Measurements from ENCODE around the gene PRDM8. TPM values are rescaled to one million over a fixed set of nuclear protein-coding genes. Genes with fewer than 3 reads are reported as not detected.

PRDM8 gene
- total RNA-seq, 1 experiment from 2014 or later = 0.07 TPM

- H3K36me3 ChIP-seq (replicated peaks; ENCODE audit: control insufficient read depth, insufficient read depth, low read length) = no peaks in the 10 kb centered on the region
- peak; percentile 92 for DNase-seq
- peaks cover 100% of the 10 kb centered on the region for H3K27me3 ChIP-seq (ENCODE audit: control insufficient read depth, insufficient read depth, low read length)
- peak overlapping the region; percentile 37 for H3K4me3 ChIP-seq (ENCODE audit: insufficient read depth, low read depth, low read length)
Observed at GRCh38 chr4:80202190-80202711, 4.9 kb downstream of the PRDM8 start.

GRCh38 chr4:80202741-80203553 lies 5.6 kb downstream of the PRDM8 start:
- peak; percentile 85 for DNase-seq
- no peaks in the 10 kb centered on the region for H3K36me3 ChIP-seq (replicated peaks; ENCODE audit: control insufficient read depth, insufficient read depth, low read length)
- H3K27me3 ChIP-seq (ENCODE audit: control insufficient read depth, insufficient read depth, low read length) = peaks cover 100% of the 10 kb centered on the region
- H3K4me3 ChIP-seq (ENCODE audit: insufficient read depth, low read depth, low read length) = peak overlapping the region; percentile 22

- DNase-seq = no peak
- Histone ChIP-seq H3K4me3 (ENCODE audit: insufficient read depth, low read depth, low read length) (no peak overlapping the region), H3K36me3 (replicated peaks; ENCODE audit: control insufficient read depth, insufficient read depth, low read length) (no peaks in the 10 kb centered on the region), H3K27me3 (ENCODE audit: control insufficient read depth, insufficient read depth, low read length) (peaks cover 100% of the 10 kb centered on the region)
Observed at GRCh38 chr4:80204433-80205011, 7.2 kb downstream of the PRDM8 start.

- Histone ChIP-seq H3K27me3 (ENCODE audit: control insufficient read depth, insufficient read depth, low read length) (peaks cover 98% of the 10 kb centered on the region), H3K36me3 (replicated peaks; ENCODE audit: control insufficient read depth, insufficient read depth, low read length) (no peaks in the 10 kb centered on the region), H3K4me3 (ENCODE audit: insufficient read depth, low read depth, low read length) (no peak overlapping the region)
- DNase-seq = no peak
Observed at GRCh38 chr4:80206111-80206510, 8.8 kb downstream of the PRDM8 start.

- Histone ChIP-seq H3K27me3 (ENCODE audit: control insufficient read depth, insufficient read depth, low read length) (peaks cover 96% of the 10 kb centered on the region), H3K36me3 (replicated peaks; ENCODE audit: control insufficient read depth, insufficient read depth, low read length) (no peaks in the 10 kb centered on the region), H3K4me3 (ENCODE audit: insufficient read depth, low read depth, low read length) (peak overlapping the region; percentile 21; the same call in 1 of the 2 replicates)
- DNase-seq = no peak
Observed at GRCh38 chr4:80206521-80207171, 9.3 kb downstream of the PRDM8 start.

- Histone ChIP-seq H3K27me3 (ENCODE audit: control insufficient read depth, insufficient read depth, low read length) (peaks cover 91% of the 10 kb centered on the region), H3K36me3 (replicated peaks; ENCODE audit: control insufficient read depth, insufficient read depth, low read length) (no peaks in the 10 kb centered on the region), H3K4me3 (ENCODE audit: insufficient read depth, low read depth, low read length) (peak overlapping the region; percentile 21; the same call in 1 of the 2 replicates)
- peak; percentile 71 for DNase-seq
Observed at GRCh38 chr4:80207172-80207583, 9.9 kb downstream of the PRDM8 start.

GRCh38 chr4:80207664-80208063 lies 10.4 kb downstream of the PRDM8 start:
- Histone ChIP-seq H3K36me3 (replicated peaks; ENCODE audit: control insufficient read depth, insufficient read depth, low read length) (no peaks in the 10 kb centered on the region), H3K27me3 (ENCODE audit: control insufficient read depth, insufficient read depth, low read length) (peaks cover 86% of the 10 kb centered on the region), H3K4me3 (ENCODE audit: insufficient read depth, low read depth, low read length) (no peak overlapping the region)
- DNase-seq = no peak

- Histone ChIP-seq H3K27me3 (ENCODE audit: control insufficient read depth, insufficient read depth, low read length) (peaks cover 75% of the 10 kb centered on the region), H3K36me3 (replicated peaks; ENCODE audit: control insufficient read depth, insufficient read depth, low read length) (no peaks in the 10 kb centered on the region), H3K4me3 (ENCODE audit: insufficient read depth, low read depth, low read length) (no peak overlapping the region)
- no peak for DNase-seq
Observed at GRCh38 chr4:80208610-80209339, 11.5 kb downstream of the PRDM8 start.

- H3K36me3 ChIP-seq (replicated peaks; ENCODE audit: control insufficient read depth, insufficient read depth, low read length) = no peaks in the 10 kb centered on the region
- no peak for DNase-seq
- peaks cover 70% of the 10 kb centered on the region for H3K27me3 ChIP-seq (ENCODE audit: control insufficient read depth, insufficient read depth, low read length)
- no peak overlapping the region for H3K4me3 ChIP-seq (ENCODE audit: insufficient read depth, low read depth, low read length)
Observed at GRCh38 chr4:80209340-80209701, 12.0 kb downstream of the PRDM8 start.

- Histone ChIP-seq H3K4me3 (ENCODE audit: insufficient read depth, low read depth, low read length) (no peak overlapping the region), H3K36me3 (replicated peaks; ENCODE audit: control insufficient read depth, insufficient read depth, low read length) (no peaks in the 10 kb centered on the region), H3K27me3 (ENCODE audit: control insufficient read depth, insufficient read depth, low read length) (peaks cover 59% of the 10 kb centered on the region)
- DNase-seq = no peak
Observed at GRCh38 chr4:80210549-80210948, 13.2 kb downstream of the PRDM8 start.

- H3K36me3 ChIP-seq (replicated peaks; ENCODE audit: control insufficient read depth, insufficient read depth, low read length) = no peaks in the 10 kb centered on the region
- DNase-seq = no peak
- H3K27me3 ChIP-seq (ENCODE audit: control insufficient read depth, insufficient read depth, low read length) = peaks cover 35% of the 10 kb centered on the region
- H3K4me3 ChIP-seq (ENCODE audit: insufficient read depth, low read depth, low read length) = no peak overlapping the region
Observed at GRCh38 chr4:80213117-80213815, 16.0 kb downstream of the PRDM8 start.

GRCh38 chr4:80215449-80216052 lies 18.2 kb downstream of the PRDM8 start:
- no peaks in the 10 kb centered on the region for H3K36me3 ChIP-seq (replicated peaks; ENCODE audit: control insufficient read depth, insufficient read depth, low read length)
- H3K27me3 ChIP-seq (ENCODE audit: control insufficient read depth, insufficient read depth, low read length) = peaks cover 14% of the 10 kb centered on the region
- H3K4me3 ChIP-seq (ENCODE audit: insufficient read depth, low read depth, low read length) = no peak overlapping the region
- DNase-seq = no peak

GRCh38 chr4:80216100-80216761 lies 18.9 kb downstream of the PRDM8 start:
- Histone ChIP-seq H3K27me3 (ENCODE audit: control insufficient read depth, insufficient read depth, low read length) (peaks cover 8% of the 10 kb centered on the region), H3K4me3 (ENCODE audit: insufficient read depth, low read depth, low read length) (no peak overlapping the region)

More at GRCh38 chr4:80216100-80216761, 18.9 kb downstream of the PRDM8 start:
- no peak for DNase-seq
- no peaks in the 10 kb centered on the region for H3K36me3 ChIP-seq (replicated peaks; ENCODE audit: control insufficient read depth, insufficient read depth, low read length)

All from H7 (cell line).